Smooth muscle cell (in vitro differentiated cells): Measurements from ENCODE around the gene CTRB1. TPM values are rescaled to one million over a fixed set of nuclear protein-coding genes. Genes with fewer than 3 reads are reported as not detected.
A peak's percentile ranks its signal among the peaks of the same experiment; 100 is the strongest.

Experiments used
- DNase-seq: peaks from one replicate; lab custom pipeline; 2025; ENCODE audit not compliant: unreplicated experiment; lab: John Stamatoyannopoulos, UW
- H2AFZ ChIP-seq: fragments of 200-600 bp; sonication (generic); 2 replicates; pipeline ENCODE4 v1.6.0; 2016; ENCODE audit warnings: antibody characterized with exemption, low read depth, mild to moderate bottlenecking
- H3F3A ChIP-seq: fragments of 200-600 bp; sonication (generic); 2 replicates; pipeline ENCODE4 v1.6.0; 2017; ENCODE audit warnings: antibody characterized with exemption, low read depth
- H3K27ac ChIP-seq: fragments of 200-600 bp; sonication (generic); 2 replicates; pipeline ENCODE4 v1.5.1; 2016; ENCODE audit warnings: low read depth, mild to moderate bottlenecking
- H3K27me3 ChIP-seq: fragments of 200-600 bp; sonication (generic); 2 replicates; pipeline ENCODE4 v1.6.1; 2016; ENCODE audit warnings: low read depth, mild to moderate bottlenecking
- H3K36me3 ChIP-seq: fragments of 200-600 bp; sonication (generic); 2 replicates; pipeline ENCODE4 v1.5.1; 2016; ENCODE audit warnings: low read depth
- H3K4me1 ChIP-seq: fragments of 200-600 bp; sonication (generic); 2 replicates; pipeline ENCODE4 v1.5.1; 2016; ENCODE audit warnings: low read depth
- H3K4me2 ChIP-seq: fragments of 200-600 bp; sonication (generic); 2 replicates; pipeline ENCODE4 v1.6.0; 2016; ENCODE audit warnings: mild to moderate bottlenecking
- H3K4me3 ChIP-seq: fragments of 200-600 bp; sonication (generic); 2 replicates; pipeline ENCODE4 v1.5.1; 2016; ENCODE audit warnings: mild to moderate bottlenecking
- H3K79me2 ChIP-seq: fragments of 200-600 bp; sonication (generic); 2 replicates; pipeline ENCODE4 v1.6.0; 2016; ENCODE audit warnings: low read depth, mild to moderate bottlenecking
- H3K9ac ChIP-seq: fragments of 200-600 bp; sonication (generic); 2 replicates; pipeline ENCODE4 v1.6.0; 2016; ENCODE audit warnings: low read depth
- H3K9me3 ChIP-seq: fragments of 200-600 bp; sonication (generic); replicated peaks from 2 replicates; pipeline ENCODE4 v1.5.1; 2016; ENCODE audit warnings: low read depth
- H4K20me1 ChIP-seq: fragments of 200-600 bp; sonication (generic); 2 replicates; pipeline ENCODE4 v1.6.0; 2016; ENCODE audit warnings: low read depth
- CTCF ChIP-seq: fragments of 200-600 bp; sonication (generic); IDR thresholded peaks from 2 replicates; pipeline ENCODE4 v1.5.1; 2017; ENCODE audit warnings: borderline replicate concordance, mild to moderate bottlenecking, antibody characterized with exemption; ENCODE audit not compliant: insufficient read depth, poor library complexity, severe bottlenecking
- WGBS: methylation state at CpG from one replicate; pipeline ENCODE4 v1.1.7; 2016; ENCODE audit warnings: low lambda C conversion rate; 5-methylcytosine and 5-hydroxymethylcytosine counted together
- polyA plus RNA-seq: library from polyadenylated mRNA; unstranded; fragments of >200 nt; fragmentation: Nextera tagmentation; extraction: Ambion mirVana; gene quantifications from 2 replicates; pipeline ENCODE4 v1.2.1, GENCODE V29; 2016
- total RNA-seq: library from RNA; depleted of rRNA; stranded (reverse); fragments of >200 nt; gene quantifications from 2 replicates; pipeline ENCODE4 v1.2.3, GENCODE V29; 2014

The CTRB1 gene
- total and polyA plus RNA-seq, 2 experiments from 2014 or later: 1.9 TPM; not detected in 1

GRCh38 chr16:75264999-75265910, 46.5 kb downstream of the CTRB1 start:
- Histone ChIP-seq H3K4me2 (peak overlapping the region; percentile 99), H3K4me1 (peaks cover 33% of the 10 kb centered on the region), H3K36me3 (no peaks in the 10 kb centered on the region), H2AFZ (no peak overlapping the region), H3K27me3 (no peaks in the 10 kb centered on the region), H3K4me3 (peak overlapping the region; percentile 99), H3F3A (no peaks in the 10 kb centered on the region), H3K9ac (peak overlapping the region; percentile 97), H4K20me1 (peaks cover 48% of the 10 kb centered on the region), H3K27ac (peak overlapping the region; percentile 85), H3K79me2 (peaks cover 59% of the 10 kb centered on the region), H3K9me3 (no peaks in the 10 kb centered on the region)
- 2% methylated on average over 45 of the region's 74 CpGs for WGBS
- TF ChIP-seq CTCF: no peak
- DNase-seq: no peak

GRCh38 chr16:75265911-75266701, 47.3 kb downstream of the CTRB1 start:
- Histone ChIP-seq H3K4me1 (peaks cover 25% of the 10 kb centered on the region), H3K27me3 (no peaks in the 10 kb centered on the region), H3K27ac (peak overlapping the region; percentile 85), H3F3A (no peaks in the 10 kb centered on the region), H3K9ac (peak overlapping the region; percentile 97), H3K4me3 (peak overlapping the region; percentile 99), H3K9me3 (no peaks in the 10 kb centered on the region), H2AFZ (peak overlapping the region; percentile 69), H3K79me2 (peaks cover 50% of the 10 kb centered on the region), H3K36me3 (no peaks in the 10 kb centered on the region), H4K20me1 (peaks cover 39% of the 10 kb centered on the region), H3K4me2 (peak overlapping the region; percentile 99)
- 25% methylated on average over 30 of the region's 62 CpGs for WGBS
- peak; percentile 35 for DNase-seq
- TF ChIP-seq CTCF: no peak

- no peak overlapping the region for H3K27ac ChIP-seq
- WGBS: 94% methylated on average over 24 of the region's 27 CpGs
Measured at GRCh38 chr16:75266738-75267630, 48.2 kb downstream of the CTRB1 start.

More at GRCh38 chr16:75266738-75267630, 48.2 kb downstream of the CTRB1 start:
- Histone ChIP-seq H4K20me1 (peaks cover 31% of the 10 kb centered on the region), H3K9me3 (no peaks in the 10 kb centered on the region), H3K36me3 (no peaks in the 10 kb centered on the region), H3K4me3 (peak overlapping the region; percentile 99), H3K4me2 (peak overlapping the region; percentile 99), H3K9ac (no peak overlapping the region), H3K27me3 (no peaks in the 10 kb centered on the region), H2AFZ (no peak overlapping the region), H3K4me1 (peaks cover 20% of the 10 kb centered on the region), H3K79me2 (peaks cover 42% of the 10 kb centered on the region), H3F3A (no peaks in the 10 kb centered on the region)
- TF ChIP-seq CTCF: no peak
- DNase-seq: no peak
